K562 (cell line): ENCODE results near the gene ENTPD8. TPM values are rescaled to one million over a fixed set of nuclear protein-coding genes. Genes with fewer than 3 reads are reported as not detected.

Source experiments
- ESRRB ChIP-seq: fragments of 250-450 bp; sonication (Bioruptor Pico); IDR thresholded peaks from 2 replicates; pipeline ENCODE4 v1.5.0; 2020; ENCODE audit warnings: mild to moderate bottlenecking, moderate library complexity, borderline replicate concordance
- HINFP ChIP-seq: fragments of 450-650 bp; conservative IDR thresholded peaks from 2 replicates; pipeline ENCODE4 v1.6.1; 2016; ENCODE audit warnings: missing genetic modification characterization, low read depth, mild to moderate bottlenecking, control low read depth, missing compliant biosample characterization
- ID3 ChIP-seq, 2 experiments: fragments of 250-450 bp in 1 of 2; fragments of 450-650 bp in 1 of 2; sonication (Bioruptor Pico) in 1 of 2; IDR thresholded peaks; 2 replicates each; pipeline versions ENCODE4 v1.6.1 to v1.8.0; 2016 to 2021; ENCODE audit warnings: mild to moderate bottlenecking in 2 of 2, moderate library complexity in 2 of 2, missing compliant biosample characterization in 1 of 2, missing genetic modification characterization in 1 of 2
- SP2 ChIP-seq: IDR thresholded peaks from 2 replicates; pipeline ENCODE4 v1.6.1; 2011; ENCODE audit warnings: mild to moderate bottlenecking, low read depth, low read length, moderate library complexity; ENCODE audit not compliant: poor library complexity, severe bottlenecking; ENCODE audit errors: extremely low read depth
- TCF15 ChIP-seq: fragments of 250-450 bp; sonication (Bioruptor Pico); IDR thresholded peaks from 2 replicates; pipeline ENCODE4 v1.8.0; 2022; ENCODE audit warnings: moderate library complexity, mild to moderate bottlenecking, inconsistent platforms
- TEAD1 ChIP-seq, 2 experiments: fragments of 450-650 bp in 1 of 2; sonication (generic) in 1 of 2; formaldehyde crosslinking; IDR thresholded peaks; 2 replicates each; pipeline versions ENCODE4 v1.4.0 to v1.8.0; 2020 to 2022; ENCODE audit warnings: mild to moderate bottlenecking in 2 of 2, missing genetic modification reagents in 1 of 2
- THRB ChIP-seq: fragments of 450-650 bp; formaldehyde crosslinking; conservative IDR thresholded peaks from 2 replicates; pipeline ENCODE4 v1.4.0; 2022; ENCODE audit warnings: mild to moderate bottlenecking, missing genetic modification characterization
- ZNF282 ChIP-seq: sonication (generic); formaldehyde crosslinking; IDR thresholded peaks from 2 replicates; pipeline ENCODE4 v1.8.1; 2023; ENCODE audit warnings: missing genetic modification reagents
- ZNF830 ChIP-seq: fragments of 250-450 bp; sonication (Bioruptor Pico); IDR thresholded peaks from 2 replicates; pipeline ENCODE4 v1.5.0; 2021; ENCODE audit warnings: mild to moderate bottlenecking
- polyA plus RNA-seq, 8 experiments: library from polyadenylated mRNA; depleted of rRNA in 4 of 8; stranded (reverse) in 5 of 8; unstranded in 3 of 8; fragments of >200 nt; fragmentation: Nextera tagmentation in 2 of 8; fragmentation: Illumina TruSeq in 1 of 8; extraction: Ambion mirVana in 2 of 8; extraction: Trizol in 1 of 8; gene quantifications; 2 replicates each; pipeline versions ENCODE4 v1.2.1 to v1.2.3, GENCODE V29; 2011 to 2014; ENCODE audit warnings: inconsistent platforms in 1 of 8, missing spikeins in 1 of 8
- total RNA-seq, 7 experiments: library from RNA; depleted of rRNA in 6 of 7; stranded (reverse); fragments of >200 nt in 6 of 7; fragmentation: Illumina TruSeq in 2 of 7; extraction: Trizol in 2 of 7; gene quantifications; 2 replicates each; pipeline versions ENCODE4 v1.2.1 to v1.2.3, GENCODE V29; 2011 to 2021; ENCODE audit warnings: low replicate concordance in 1 of 7

The ENTPD8 gene
- total and polyA plus RNA-seq, 9 of the 15 experiments (the other 6 are each of a cell fraction or from before 2014, with no cell fraction given) = 0.06 to 0.27 (median 0.19) TPM; not detected in 5

GRCh38 chr9:137422604-137423513, 18.3 kb downstream of the ENTPD8 start, which contains the start of the genes EXD3 and NOXA1 (continued):
- TF ChIP-seq THRB (CRISPR knock-in tag) = no peak
- TF ChIP-seq SP2 = peak; percentile 7
- TF ChIP-seq ZNF830 (CRISPR knock-in tag) = no peak
- no peak for TF ChIP-seq TCF15 (CRISPR knock-in tag)
- no peak for TF ChIP-seq HINFP (tag)
- TF ChIP-seq TEAD1 (CRISPR knock-in tag; IDR thresholded peaks at IDR 0.05) = no peak; a peak in 1 of 4 replicates
- TF ChIP-seq ZNF282 (CRISPR knock-in tag) = no peak
- TF ChIP-seq ID3 (CRISPR knock-in tag; IDR thresholded peaks at IDR 0.05) = no peak
- TF ChIP-seq ID3 (tag; IDR thresholded peaks at IDR 0.05) = peak; percentile 86
- no peak for TF ChIP-seq ESRRB (CRISPR knock-in tag)
- TF ChIP-seq, all 486 proteins: peak for 127
